GM19193 (cell line): ENCODE data around the gene ACY1.

Source experiments
- POLR2A ChIP-seq: IDR thresholded peaks from 4 replicates; pipeline ENCODE4 v1.6.1; 2011; ENCODE audit not compliant: insufficient read depth, insufficient read length; ENCODE audit errors: extremely low read depth

Gene ACY1

GRCh38 chr3:51955893-51956770 lies 27.2 kb upstream of the ACY1 start:
- no peak for TF ChIP-seq POLR2A

GRCh38 chr3:51957520-51958205 lies 25.7 kb upstream of the ACY1 start:
- no peak for TF ChIP-seq POLR2A

- no peak for TF ChIP-seq POLR2A
Observed at GRCh38 chr3:51958603-51959521, 24.5 kb upstream of the ACY1 start.

GRCh38 chr3:51959651-51960050 lies 23.7 kb upstream of the ACY1 start:
- no peak for TF ChIP-seq POLR2A

- TF ChIP-seq POLR2A = no peak
Observed at GRCh38 chr3:51960386-51960785, 22.9 kb upstream of the ACY1 start.

- no peak for TF ChIP-seq POLR2A
Observed at GRCh38 chr3:51961011-51961410, 22.3 kb upstream of the ACY1 start.

GRCh38 chr3:51961602-51962569 lies 21.4 kb upstream of the ACY1 start:
- TF ChIP-seq POLR2A = no peak

- no peak for TF ChIP-seq POLR2A
Observed at GRCh38 chr3:51962854-51963530, 20.3 kb upstream of the ACY1 start.

- no peak for TF ChIP-seq POLR2A
Observed at GRCh38 chr3:51963951-51964451, 19.3 kb upstream of the ACY1 start.

GRCh38 chr3:51964521-51964920 lies 18.8 kb upstream of the ACY1 start:
- TF ChIP-seq POLR2A = no peak

GRCh38 chr3:51966016-51966415 lies 17.3 kb upstream of the ACY1 start:
- TF ChIP-seq POLR2A = no peak

- TF ChIP-seq POLR2A = no peak
Observed at GRCh38 chr3:51966486-51966885, 16.8 kb upstream of the ACY1 start.

- TF ChIP-seq POLR2A = no peak
Observed at GRCh38 chr3:51966922-51967383, 16.4 kb upstream of the ACY1 start.

GRCh38 chr3:51967384-51968169 lies 15.8 kb upstream of the ACY1 start, which contains the start of gene PCBP4:
Gene PCBP4, minus strand, starts transcription at chr3:51967454. Its CDS starts 6,214 bp downstream, at chr3:51961240.
- TF ChIP-seq POLR2A = no peak
